HEK293T (cell line): ENCODE results near the gene PKP2.

ENCODE experiments used
- CTBP1 ChIP-seq: fragments of 450-650 bp; IDR thresholded peaks from 2 replicates; pipeline ENCODE4 v1.6.1; 2016; ENCODE audit warnings: borderline replicate concordance
- L3MBTL2 ChIP-seq: fragments of 450-650 bp; conservative IDR thresholded peaks from 2 replicates; pipeline ENCODE4 v1.6.1; 2016; ENCODE audit warnings: mild to moderate bottlenecking
- NFRKB ChIP-seq: fragments of 450-650 bp; IDR thresholded peaks from 2 replicates; pipeline ENCODE4 v1.6.1; 2016; ENCODE audit warnings: mild to moderate bottlenecking, moderate library complexity
- SP1 ChIP-seq: fragments of 450-650 bp; IDR thresholded peaks from 2 replicates; pipeline ENCODE4 v1.6.1; 2017
- TARDBP ChIP-seq: fragments of 450-650 bp; IDR thresholded peaks from 2 replicates; pipeline ENCODE4 v1.6.1; 2016

DNA sequence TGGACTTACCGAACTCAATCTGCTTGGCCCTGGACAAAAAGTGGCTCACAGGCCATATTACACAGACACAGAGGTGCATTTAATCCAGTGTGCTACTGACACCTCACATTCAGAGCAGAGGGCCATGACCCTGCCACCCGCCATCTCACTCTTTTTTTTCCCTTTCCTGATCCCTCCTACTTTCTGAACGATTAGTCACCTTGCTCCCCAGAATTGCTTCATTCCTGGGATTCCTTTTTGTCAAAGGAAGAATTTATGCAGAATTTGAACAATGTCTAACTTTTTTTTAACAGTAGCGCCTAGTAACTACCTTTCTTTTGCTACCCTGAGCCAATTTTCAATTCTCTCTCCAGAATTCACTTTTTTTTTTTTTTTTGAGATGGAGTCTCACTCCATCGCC, 4.6 kb downstream of the PKP2 start:
- no peak for TF ChIP-seq CTBP1
- TF ChIP-seq SP1: no peak
- no peak for TF ChIP-seq L3MBTL2
- no peak for TF ChIP-seq TARDBP
- no peak for TF ChIP-seq NFRKB
